H1 (cell line): ENCODE results near the gene MDM1.

Experiments used
- CBX8 ChIP-seq: fragments of 300-800, 300-1000 bp; sonication (generic); IDR thresholded peaks from 2 replicates; pipeline ENCODE4 v1.7.1; 2016; ENCODE audit warnings: low read depth, low read length, borderline replicate concordance
- EP300 ChIP-seq, 2 experiments: IDR thresholded peaks; 1 replicate in 1 of 2; 2 replicates in 1 of 2; pipeline ENCODE4 v1.6.1; 2011 to 2012; ENCODE audit warnings: low read depth in 2 of 2, low read length in 2 of 2, mild to moderate bottlenecking in 2 of 2, borderline replicate concordance in 1 of 2, inconsistent platforms in 1 of 2, moderate library complexity in 1 of 2
- POLR2A ChIP-seq, 2 experiments: IDR thresholded peaks; 1 replicate in 1 of 2; 2 replicates in 1 of 2; pipeline ENCODE4 v1.6.1; 2011; ENCODE audit warnings: low read depth in 2 of 2, low read length in 2 of 2, mild to moderate bottlenecking in 2 of 2; ENCODE audit errors: control extremely low read depth in 1 of 2
- POLR2AphosphoS5 ChIP-seq: IDR thresholded peaks from 2 replicates; pipeline ENCODE4 v1.6.1; 2011; ENCODE audit warnings: low read depth, low read length
- RXRA ChIP-seq: IDR thresholded peaks from 2 replicates; pipeline ENCODE4 v1.6.1; 2011; ENCODE audit warnings: low read depth, mild to moderate bottlenecking, low read length, moderate library complexity; ENCODE audit not compliant: insufficient read depth
- TAF1 ChIP-seq: IDR thresholded peaks from 2 replicates; pipeline ENCODE4 v1.6.1; 2011; ENCODE audit warnings: mild to moderate bottlenecking, low read depth, low read length
- TF ChIP-seq, protein P1 (sequence below), 3 experiments: IDR thresholded peaks; 1 replicate in 2 of 3; 2 replicates in 1 of 3; pipeline versions ENCODE4 v1.5.1 to v1.6.1; 2011; ENCODE audit warnings: low read length in 3 of 3, mild to moderate bottlenecking in 3 of 3, inconsistent platforms in 2 of 3, low read depth in 1 of 3, moderate library complexity in 1 of 3; ENCODE audit not compliant: insufficient read depth in 1 of 3; ENCODE audit errors: control extremely low read depth in 1 of 3

DNA sequence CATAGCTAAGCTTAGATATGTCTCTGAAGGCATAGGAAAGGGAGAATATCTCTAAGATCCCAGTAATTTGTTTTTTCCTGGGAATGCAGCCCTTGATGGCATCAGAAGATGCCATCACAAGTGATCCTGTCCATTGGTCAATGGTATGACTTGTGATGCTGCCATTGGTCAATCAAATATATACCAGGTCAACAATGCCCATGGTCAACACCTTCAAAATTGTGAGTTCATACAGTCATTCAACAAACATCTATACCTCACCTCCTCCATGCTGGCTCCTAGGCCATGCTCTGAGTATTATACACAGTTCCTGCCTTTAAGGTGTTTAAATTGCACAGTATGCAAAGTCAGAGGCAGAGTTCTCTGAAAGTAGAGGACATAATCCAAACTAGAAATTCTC, 59.4 kb downstream of the MDM1 start:
- TF ChIP-seq EP300 (IDR thresholded peaks at IDR 0.05; ENCODE audit: borderline replicate concordance in 1 of 2, low read depth in 2 of 2, low read length in 2 of 2) (no peak), POLR2A (IDR thresholded peaks at IDR 0.05; ENCODE audit: control extremely low read depth in 1 of 2, low read depth in 2 of 2, low read length in 2 of 2) (no peak), POLR2AphosphoS5 (no peak), CBX8 (no peak), RXRA (no peak), TAF1 (no peak)
- TF ChIP-seq, protein P1, sequence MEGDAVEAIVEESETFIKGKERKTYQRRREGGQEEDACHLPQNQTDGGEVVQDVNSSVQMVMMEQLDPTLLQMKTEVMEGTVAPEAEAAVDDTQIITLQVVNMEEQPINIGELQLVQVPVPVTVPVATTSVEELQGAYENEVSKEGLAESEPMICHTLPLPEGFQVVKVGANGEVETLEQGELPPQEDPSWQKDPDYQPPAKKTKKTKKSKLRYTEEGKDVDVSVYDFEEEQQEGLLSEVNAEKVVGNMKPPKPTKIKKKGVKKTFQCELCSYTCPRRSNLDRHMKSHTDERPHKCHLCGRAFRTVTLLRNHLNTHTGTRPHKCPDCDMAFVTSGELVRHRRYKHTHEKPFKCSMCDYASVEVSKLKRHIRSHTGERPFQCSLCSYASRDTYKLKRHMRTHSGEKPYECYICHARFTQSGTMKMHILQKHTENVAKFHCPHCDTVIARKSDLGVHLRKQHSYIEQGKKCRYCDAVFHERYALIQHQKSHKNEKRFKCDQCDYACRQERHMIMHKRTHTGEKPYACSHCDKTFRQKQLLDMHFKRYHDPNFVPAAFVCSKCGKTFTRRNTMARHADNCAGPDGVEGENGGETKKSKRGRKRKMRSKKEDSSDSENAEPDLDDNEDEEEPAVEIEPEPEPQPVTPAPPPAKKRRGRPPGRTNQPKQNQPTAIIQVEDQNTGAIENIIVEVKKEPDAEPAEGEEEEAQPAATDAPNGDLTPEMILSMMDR (IDR thresholded peaks at IDR 0.05; ENCODE audit: control extremely low read depth in 1 of 3, insufficient read depth in 1 of 3, low read depth in 1 of 3, low read length in 3 of 3), result no peak
